ENCODE measurements around the gene CTIF.

CTIF gene

GRCh38 chr18:48879008-48879431, 340.2 kb downstream of the CTIF start:
- DNase-seq: no peak

GRCh38 chr18:48880931-48881330, 342.1 kb downstream of the CTIF start:
- DNase-seq: no peak

GRCh38 chr18:48882379-48882778, 343.5 kb downstream of the CTIF start:
- DNase-seq: no peak

GRCh38 chr18:48884306-48884705, 345.5 kb downstream of the CTIF start:
- DNase-seq: no peak

GRCh38 chr18:48884771-48885170, 345.9 kb downstream of the CTIF start:
- no peak for DNase-seq

- no peak for DNase-seq
Observed at GRCh38 chr18:48885266-48885923, 346.6 kb downstream of the CTIF start.

GRCh38 chr18:48885924-48886400, 347.1 kb downstream of the CTIF start:
- DNase-seq: no peak

- DNase-seq: no peak
Observed at GRCh38 chr18:48886520-48887293, 347.9 kb downstream of the CTIF start.

GRCh38 chr18:48887294-48887904, 348.6 kb downstream of the CTIF start:
- DNase-seq: no peak

GRCh38 chr18:48887905-48888772, 349.3 kb downstream of the CTIF start:
- DNase-seq: no peak

- DNase-seq: no peak
Observed at GRCh38 chr18:48888773-48889080, 349.9 kb downstream of the CTIF start.

- DNase-seq: no peak
Observed at GRCh38 chr18:48889115-48889941, 350.5 kb downstream of the CTIF start.

- DNase-seq: no peak
Observed at GRCh38 chr18:48889981-48890762, 351.3 kb downstream of the CTIF start.

GRCh38 chr18:48891721-48892120, 352.9 kb downstream of the CTIF start:
- no peak for DNase-seq

GRCh38 chr18:48892146-48892855, 353.5 kb downstream of the CTIF start:
- DNase-seq: no peak

- DNase-seq: no peak
Observed at GRCh38 chr18:48893061-48893607, 354.3 kb downstream of the CTIF start.

GRCh38 chr18:48893608-48894600, 355.1 kb downstream of the CTIF start:
- DNase-seq: no peak

- DNase-seq: no peak
Observed at GRCh38 chr18:48894799-48895346, 356.0 kb downstream of the CTIF start.

Measured in activated gamma-delta T cell treated with Interleukin-2 at 50 U/mL for 16 hours (primary cell).